ENCODE data around the gene BST1. TPM values are rescaled to one million over a fixed set of nuclear protein-coding genes. Genes with fewer than 3 reads are reported as not detected.

The BST1 gene
- total RNA-seq, 1 experiment from 2014 or later, result 1.4 TPM

GRCh38 chr4:15655223-15656037 lies 47.4 kb upstream of the BST1 start, which contains the start of gene FBXL5 (continued):
- TF ChIP-seq PRDM15 (CRISPR knock-in tag; IDR thresholded peaks at IDR 0.05) (peak; percentile 81), ELF4 (CRISPR knock-in tag; IDR thresholded peaks at IDR 0.05; ENCODE audit: low read depth) (no peak), TCF7 (CRISPR knock-in tag; IDR thresholded peaks at IDR 0.05; ENCODE audit: low read depth) (no peak), PRRX2 (CRISPR knock-in tag; IDR thresholded peaks at IDR 0.05) (peak; percentile 67), MXD4 (CRISPR knock-in tag; IDR thresholded peaks at IDR 0.05; ENCODE audit: borderline replicate concordance) (no peak), AFF4 (CRISPR knock-in tag; IDR thresholded peaks at IDR 0.05; ENCODE audit: borderline replicate concordance) (0 out of 2 replicates have a peak, but pooled peaks have one; percentile 8), ESRRA (CRISPR knock-in tag; IDR thresholded peaks at IDR 0.05; ENCODE audit: borderline replicate concordance) (no peak), ZNF219 (CRISPR knock-in tag; IDR thresholded peaks at IDR 0.05; ENCODE audit: borderline replicate concordance) (no peak), ATF1 (CRISPR knock-in tag; IDR thresholded peaks at IDR 0.05) (peak; percentile 58; the same call in 1 of the 2 replicates), SMAD3 (CRISPR knock-in tag; IDR thresholded peaks at IDR 0.05; ENCODE audit: borderline replicate concordance) (no peak), NR2C2 (CRISPR knock-in tag; IDR thresholded peaks at IDR 0.05) (no peak), ZBTB21 (CRISPR knock-in tag; IDR thresholded peaks at IDR 0.05; ENCODE audit: borderline replicate concordance) (no peak), ZNF263 (CRISPR knock-in tag; IDR thresholded peaks at IDR 0.05; ENCODE audit: low read depth) (no peak)
- TF ChIP-seq, protein P1, sequence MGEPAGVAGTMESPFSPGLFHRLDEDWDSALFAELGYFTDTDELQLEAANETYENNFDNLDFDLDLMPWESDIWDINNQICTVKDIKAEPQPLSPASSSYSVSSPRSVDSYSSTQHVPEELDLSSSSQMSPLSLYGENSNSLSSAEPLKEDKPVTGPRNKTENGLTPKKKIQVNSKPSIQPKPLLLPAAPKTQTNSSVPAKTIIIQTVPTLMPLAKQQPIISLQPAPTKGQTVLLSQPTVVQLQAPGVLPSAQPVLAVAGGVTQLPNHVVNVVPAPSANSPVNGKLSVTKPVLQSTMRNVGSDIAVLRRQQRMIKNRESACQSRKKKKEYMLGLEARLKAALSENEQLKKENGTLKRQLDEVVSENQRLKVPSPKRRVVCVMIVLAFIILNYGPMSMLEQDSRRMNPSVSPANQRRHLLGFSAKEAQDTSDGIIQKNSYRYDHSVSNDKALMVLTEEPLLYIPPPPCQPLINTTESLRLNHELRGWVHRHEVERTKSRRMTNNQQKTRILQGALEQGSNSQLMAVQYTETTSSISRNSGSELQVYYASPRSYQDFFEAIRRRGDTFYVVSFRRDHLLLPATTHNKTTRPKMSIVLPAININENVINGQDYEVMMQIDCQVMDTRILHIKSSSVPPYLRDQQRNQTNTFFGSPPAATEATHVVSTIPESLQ (CRISPR knock-in tag; IDR thresholded peaks at IDR 0.05), result no peak
- TF ChIP-seq, protein P2, sequence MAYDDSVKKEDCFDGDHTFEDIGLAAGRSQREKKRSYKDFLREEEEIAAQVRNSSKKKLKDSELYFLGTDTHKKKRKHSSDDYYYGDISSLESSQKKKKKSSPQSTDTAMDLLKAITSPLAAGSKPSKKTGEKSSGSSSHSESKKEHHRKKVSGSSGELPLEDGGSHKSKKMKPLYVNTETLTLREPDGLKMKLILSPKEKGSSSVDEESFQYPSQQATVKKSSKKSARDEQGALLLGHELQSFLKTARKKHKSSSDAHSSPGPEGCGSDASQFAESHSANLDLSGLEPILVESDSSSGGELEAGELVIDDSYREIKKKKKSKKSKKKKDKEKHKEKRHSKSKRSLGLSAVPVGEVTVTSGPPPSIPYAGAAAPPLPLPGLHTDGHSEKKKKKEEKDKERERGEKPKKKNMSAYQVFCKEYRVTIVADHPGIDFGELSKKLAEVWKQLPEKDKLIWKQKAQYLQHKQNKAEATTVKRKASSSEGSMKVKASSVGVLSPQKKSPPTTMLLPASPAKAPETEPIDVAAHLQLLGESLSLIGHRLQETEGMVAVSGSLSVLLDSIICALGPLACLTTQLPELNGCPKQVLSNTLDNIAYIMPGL (CRISPR knock-in tag; IDR thresholded peaks at IDR 0.05), result peak; percentile 80; the same call in 1 of the 2 replicates
- TF ChIP-seq, protein P3, sequence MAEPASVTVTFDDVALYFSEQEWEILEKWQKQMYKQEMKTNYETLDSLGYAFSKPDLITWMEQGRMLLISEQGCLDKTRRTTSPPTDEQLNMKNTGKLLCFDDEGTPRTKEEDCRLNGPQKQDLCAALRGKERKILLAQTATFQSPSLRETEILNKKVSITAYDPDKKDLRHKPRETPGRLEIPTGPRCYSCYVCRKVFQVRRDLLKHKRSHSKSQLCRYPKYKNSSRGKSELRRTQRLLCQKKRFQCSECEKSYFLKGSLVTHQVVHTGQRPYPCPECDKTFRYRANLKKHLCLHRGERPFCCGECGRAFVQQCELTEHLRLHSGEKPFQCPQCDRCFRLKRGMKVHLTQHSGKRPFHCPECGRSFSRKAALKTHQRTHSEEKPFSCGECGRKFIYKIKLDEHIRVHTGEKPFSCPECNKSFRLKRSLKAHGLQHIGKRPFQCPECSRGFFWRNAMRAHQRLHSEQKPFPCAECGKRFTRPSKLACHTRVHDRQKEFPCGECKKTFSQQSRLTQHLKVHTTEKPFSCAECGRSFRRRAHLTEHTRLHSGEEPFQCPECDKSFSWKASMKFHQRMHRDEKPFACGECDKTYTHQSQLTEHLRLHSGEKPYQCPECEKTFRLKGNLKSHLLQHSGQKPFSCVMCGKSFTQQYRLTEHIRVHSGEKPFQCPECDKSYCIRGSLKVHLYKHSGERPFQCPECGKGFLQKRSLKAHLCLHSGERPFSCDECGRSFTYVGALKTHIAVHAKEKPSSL (CRISPR knock-in tag; conservative IDR thresholded peaks at IDR 0.05), result no peak
- TF ChIP-seq, protein P4, sequence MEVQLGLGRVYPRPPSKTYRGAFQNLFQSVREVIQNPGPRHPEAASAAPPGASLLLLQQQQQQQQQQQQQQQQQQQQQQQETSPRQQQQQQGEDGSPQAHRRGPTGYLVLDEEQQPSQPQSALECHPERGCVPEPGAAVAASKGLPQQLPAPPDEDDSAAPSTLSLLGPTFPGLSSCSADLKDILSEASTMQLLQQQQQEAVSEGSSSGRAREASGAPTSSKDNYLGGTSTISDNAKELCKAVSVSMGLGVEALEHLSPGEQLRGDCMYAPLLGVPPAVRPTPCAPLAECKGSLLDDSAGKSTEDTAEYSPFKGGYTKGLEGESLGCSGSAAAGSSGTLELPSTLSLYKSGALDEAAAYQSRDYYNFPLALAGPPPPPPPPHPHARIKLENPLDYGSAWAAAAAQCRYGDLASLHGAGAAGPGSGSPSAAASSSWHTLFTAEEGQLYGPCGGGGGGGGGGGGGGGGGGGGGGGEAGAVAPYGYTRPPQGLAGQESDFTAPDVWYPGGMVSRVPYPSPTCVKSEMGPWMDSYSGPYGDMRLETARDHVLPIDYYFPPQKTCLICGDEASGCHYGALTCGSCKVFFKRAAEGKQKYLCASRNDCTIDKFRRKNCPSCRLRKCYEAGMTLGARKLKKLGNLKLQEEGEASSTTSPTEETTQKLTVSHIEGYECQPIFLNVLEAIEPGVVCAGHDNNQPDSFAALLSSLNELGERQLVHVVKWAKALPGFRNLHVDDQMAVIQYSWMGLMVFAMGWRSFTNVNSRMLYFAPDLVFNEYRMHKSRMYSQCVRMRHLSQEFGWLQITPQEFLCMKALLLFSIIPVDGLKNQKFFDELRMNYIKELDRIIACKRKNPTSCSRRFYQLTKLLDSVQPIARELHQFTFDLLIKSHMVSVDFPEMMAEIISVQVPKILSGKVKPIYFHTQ (CRISPR knock-in tag; IDR thresholded peaks at IDR 0.05), result 0 out of 2 replicates have a peak, but pooled peaks have one; percentile 16
- TF ChIP-seq, protein P5, sequence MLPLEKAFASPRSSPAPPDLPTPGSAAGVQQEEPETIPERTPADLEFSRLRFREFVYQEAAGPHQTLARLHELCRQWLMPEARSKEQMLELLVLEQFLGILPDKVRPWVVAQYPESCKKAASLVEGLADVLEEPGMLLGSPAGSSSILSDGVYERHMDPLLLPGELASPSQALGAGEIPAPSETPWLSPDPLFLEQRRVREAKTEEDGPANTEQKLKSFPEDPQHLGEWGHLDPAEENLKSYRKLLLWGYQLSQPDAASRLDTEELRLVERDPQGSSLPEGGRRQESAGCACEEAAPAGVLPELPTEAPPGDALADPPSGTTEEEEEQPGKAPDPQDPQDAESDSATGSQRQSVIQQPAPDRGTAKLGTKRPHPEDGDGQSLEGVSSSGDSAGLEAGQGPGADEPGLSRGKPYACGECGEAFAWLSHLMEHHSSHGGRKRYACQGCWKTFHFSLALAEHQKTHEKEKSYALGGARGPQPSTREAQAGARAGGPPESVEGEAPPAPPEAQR (CRISPR knock-in tag; IDR thresholded peaks at IDR 0.05), result no peak

Measured in WTC11 (cell line).